ENCODE measurements around the gene EIF4EBP3. TPM values are rescaled to one million over a fixed set of nuclear protein-coding genes. Genes with fewer than 3 reads are reported as not detected.
"Not testable (repeated sequence)": the region's sequence is repeated elsewhere in the genome, so short reads cannot be mapped to it uniquely, and the experiment has no call there.

Gene EIF4EBP3
- polyA plus RNA-seq, 1 experiment = 1.7 TPM

- CTCF ChIA-PET = no interaction called here
- DNase-seq (ENCODE audit: low read depth, low spot score) = no peak
- Histone ChIP-seq H3K27ac (ENCODE audit: low read depth, low read length) (no peak overlapping the region), H3K4me3 (ENCODE audit: low read depth, low read length) (no peak overlapping the region), H3K9me3 (ENCODE audit: control insufficient read depth, insufficient read depth, low read length) (no peaks in the 10 kb centered on the region; the same call in 1 of the 2 replicates), H3K27me3 (ENCODE audit: control insufficient read depth, insufficient read depth, low read length) (peaks cover 3% of the 10 kb centered on the region)
- POLR2A ChIA-PET = no interaction called here
- TF ChIP-seq CTCF (IDR thresholded peaks at IDR 0.05; ENCODE audit: low read depth, low read length) = no peak
Observed at GRCh38 chr5:140590861-140591260, 43.4 kb downstream of the EIF4EBP3 start.

GRCh38 chr5:140591747-140592372, 44.4 kb downstream of the EIF4EBP3 start:
- H3K9me3 ChIP-seq (ENCODE audit: control insufficient read depth, insufficient read depth, low read length) = no peaks in the 10 kb centered on the region; the same call in 1 of the 2 replicates
- CTCF ChIA-PET = no interaction called here
- TF ChIP-seq CTCF (IDR thresholded peaks at IDR 0.05; ENCODE audit: low read depth, low read length) = no peak
- no peak for DNase-seq (ENCODE audit: low read depth, low spot score)
- H3K27ac ChIP-seq (ENCODE audit: low read depth, low read length) = no peak overlapping the region
- POLR2A ChIA-PET = no interaction called here
- no peak overlapping the region for H3K4me3 ChIP-seq (ENCODE audit: low read depth, low read length)
- peaks cover 8% of the 10 kb centered on the region for H3K27me3 ChIP-seq (ENCODE audit: control insufficient read depth, insufficient read depth, low read length)

- DNase-seq (ENCODE audit: low read depth, low spot score); H3K9me3 ChIP-seq (ENCODE audit: control insufficient read depth, insufficient read depth, low read length); POLR2A ChIA-PET; CTCF ChIA-PET; H3K27me3 ChIP-seq (ENCODE audit: control insufficient read depth, insufficient read depth, low read length); H3K4me3 ChIP-seq (ENCODE audit: low read depth, low read length); H3K27ac ChIP-seq (ENCODE audit: low read depth, low read length): not testable (repeated sequence)
Observed at GRCh38 chr5:140593070-140593469, 45.6 kb downstream of the EIF4EBP3 start.

GRCh38 chr5:140594169-140594568, 46.7 kb downstream of the EIF4EBP3 start:
- ChIA-PET POLR2A (no interaction called here), CTCF (no interaction called here)

GRCh38 chr5:140595538-140596300, 48.3 kb downstream of the EIF4EBP3 start:
- Histone ChIP-seq H3K4me3 (ENCODE audit: low read depth, low read length) (no peak overlapping the region), H3K27ac (ENCODE audit: low read depth, low read length) (no peak overlapping the region), H3K27me3 (ENCODE audit: control insufficient read depth, insufficient read depth, low read length) (peaks cover 10% of the 10 kb centered on the region), H3K9me3 (ENCODE audit: control insufficient read depth, insufficient read depth, low read length) (no peaks in the 10 kb centered on the region; the same call in 1 of the 2 replicates)
- no peak for TF ChIP-seq CTCF (IDR thresholded peaks at IDR 0.05; ENCODE audit: low read depth, low read length)
- CTCF ChIA-PET = interaction anchor here (0.6 kb wide), 1 partner anchor 1515 kb away, joined by 4 read pairs; no protein-coding TSS in a partner anchor
- DNase-seq (ENCODE audit: low read depth, low spot score) = no peak
- POLR2A ChIA-PET = no interaction called here

More at GRCh38 chr5:140594169-140594568, 46.7 kb downstream of the EIF4EBP3 start:
- H3K27ac ChIP-seq (ENCODE audit: low read depth, low read length) = no peak overlapping the region
- no peaks in the 10 kb centered on the region; the same call in 1 of the 2 replicates for H3K9me3 ChIP-seq (ENCODE audit: control insufficient read depth, insufficient read depth, low read length)
- peaks cover 8% of the 10 kb centered on the region for H3K27me3 ChIP-seq (ENCODE audit: control insufficient read depth, insufficient read depth, low read length)
- no peak for TF ChIP-seq CTCF (IDR thresholded peaks at IDR 0.05; ENCODE audit: low read depth, low read length)
- DNase-seq (ENCODE audit: low read depth, low spot score) = no peak
- no peak overlapping the region for H3K4me3 ChIP-seq (ENCODE audit: low read depth, low read length)
